Loucy (cell line): ENCODE results near the gene UBL4B.

Experiments used
- CTCF ChIP-seq: fragments of 200-600 bp; sonication (generic); conservative IDR thresholded peaks from 2 replicates; pipeline ENCODE4 v1.5.1; 2014; ENCODE audit warnings: mild to moderate bottlenecking, antibody characterized with exemption, low read length
- EZH2phosphoT487 ChIP-seq: fragments of 200-600 bp; IDR thresholded peaks from 2 replicates; pipeline ENCODE4 v1.6.1; 2018; ENCODE audit warnings: antibody characterized with exemption, mild to moderate bottlenecking, moderate library complexity, borderline replicate concordance

GRCh38 chr1:110069404-110070281 lies 42.6 kb upstream of the UBL4B start:
- TF ChIP-seq CTCF, result no peak
- TF ChIP-seq EZH2phosphoT487, result no peak
